Smooth muscle cell (in vitro differentiated cells): ENCODE measurements around the gene KCNAB2. TPM values are rescaled to one million over a fixed set of nuclear protein-coding genes. Genes with fewer than 3 reads are reported as not detected.

Experiments used
- DNase-seq: peaks from one replicate; lab custom pipeline; 2025; ENCODE audit not compliant: unreplicated experiment; lab: John Stamatoyannopoulos, UW
- H2AFZ ChIP-seq: fragments of 200-600 bp; sonication (generic); 2 replicates; pipeline ENCODE4 v1.6.0; 2016; ENCODE audit warnings: antibody characterized with exemption, low read depth, mild to moderate bottlenecking
- H3F3A ChIP-seq: fragments of 200-600 bp; sonication (generic); 2 replicates; pipeline ENCODE4 v1.6.0; 2017; ENCODE audit warnings: antibody characterized with exemption, low read depth
- H3K27ac ChIP-seq: fragments of 200-600 bp; sonication (generic); 2 replicates; pipeline ENCODE4 v1.5.1; 2016; ENCODE audit warnings: low read depth, mild to moderate bottlenecking
- H3K27me3 ChIP-seq: fragments of 200-600 bp; sonication (generic); 2 replicates; pipeline ENCODE4 v1.6.1; 2016; ENCODE audit warnings: low read depth, mild to moderate bottlenecking
- H3K36me3 ChIP-seq: fragments of 200-600 bp; sonication (generic); 2 replicates; pipeline ENCODE4 v1.5.1; 2016; ENCODE audit warnings: low read depth
- H3K4me1 ChIP-seq: fragments of 200-600 bp; sonication (generic); 2 replicates; pipeline ENCODE4 v1.5.1; 2016; ENCODE audit warnings: low read depth
- H3K4me2 ChIP-seq: fragments of 200-600 bp; sonication (generic); 2 replicates; pipeline ENCODE4 v1.6.0; 2016; ENCODE audit warnings: mild to moderate bottlenecking
- H3K4me3 ChIP-seq: fragments of 200-600 bp; sonication (generic); 2 replicates; pipeline ENCODE4 v1.5.1; 2016; ENCODE audit warnings: mild to moderate bottlenecking
- H3K79me2 ChIP-seq: fragments of 200-600 bp; sonication (generic); 2 replicates; pipeline ENCODE4 v1.6.0; 2016; ENCODE audit warnings: low read depth, mild to moderate bottlenecking
- H3K9ac ChIP-seq: fragments of 200-600 bp; sonication (generic); 2 replicates; pipeline ENCODE4 v1.6.0; 2016; ENCODE audit warnings: low read depth
- H3K9me3 ChIP-seq: fragments of 200-600 bp; sonication (generic); replicated peaks from 2 replicates; pipeline ENCODE4 v1.5.1; 2016; ENCODE audit warnings: low read depth
- H4K20me1 ChIP-seq: fragments of 200-600 bp; sonication (generic); 2 replicates; pipeline ENCODE4 v1.6.0; 2016; ENCODE audit warnings: low read depth
- CTCF ChIP-seq: fragments of 200-600 bp; sonication (generic); IDR thresholded peaks from 2 replicates; pipeline ENCODE4 v1.5.1; 2017; ENCODE audit warnings: borderline replicate concordance, mild to moderate bottlenecking, antibody characterized with exemption; ENCODE audit not compliant: insufficient read depth, poor library complexity, severe bottlenecking
- WGBS: methylation state at CpG from one replicate; pipeline ENCODE4 v1.1.7; 2016; ENCODE audit warnings: low lambda C conversion rate; 5-methylcytosine and 5-hydroxymethylcytosine counted together
- polyA plus RNA-seq: library from polyadenylated mRNA; unstranded; fragments of >200 nt; fragmentation: Nextera tagmentation; extraction: Ambion mirVana; gene quantifications from 2 replicates; pipeline ENCODE4 v1.2.1, GENCODE V29; 2016
- total RNA-seq: library from RNA; depleted of rRNA; stranded (reverse); fragments of >200 nt; gene quantifications from 2 replicates; pipeline ENCODE4 v1.2.3, GENCODE V29; 2014

KCNAB2 gene
- total and polyA plus RNA-seq, 2 experiments from 2014 or later: 3.6 to 3.9 TPM

- H2AFZ ChIP-seq: no peak overlapping the region
- WGBS: 89% methylated on average over 2 of the region's 2 CpGs
These were observed 62.8 kb downstream of the KCNAB2 start for GRCh38 chr1:6108476-6108875.

GRCh38 chr1:6108937-6109614, 63.4 kb downstream of the KCNAB2 start:
- Histone ChIP-seq H3K4me3 (no peak overlapping the region), H3F3A (no peaks in the 10 kb centered on the region), H3K36me3 (no peaks in the 10 kb centered on the region), H2AFZ (no peak overlapping the region), H3K4me2 (no peak overlapping the region), H3K4me1 (no peaks in the 10 kb centered on the region), H4K20me1 (no peaks in the 10 kb centered on the region), H3K27me3 (no peaks in the 10 kb centered on the region), H3K9me3 (no peaks in the 10 kb centered on the region), H3K9ac (no peak overlapping the region), H3K79me2 (no peaks in the 10 kb centered on the region), H3K27ac (no peak overlapping the region)
- 62% methylated on average over 14 of the region's 15 CpGs for WGBS
- TF ChIP-seq CTCF: peak; percentile 22
- no peak for DNase-seq

More at GRCh38 chr1:6108476-6108875, 62.8 kb downstream of the KCNAB2 start:
- Histone ChIP-seq H3K4me1 (no peaks in the 10 kb centered on the region), H3K27me3 (no peaks in the 10 kb centered on the region), H4K20me1 (no peaks in the 10 kb centered on the region), H3F3A (no peaks in the 10 kb centered on the region), H3K27ac (no peak overlapping the region), H3K9me3 (no peaks in the 10 kb centered on the region), H3K79me2 (no peaks in the 10 kb centered on the region), H3K4me3 (no peak overlapping the region), H3K4me2 (no peak overlapping the region), H3K36me3 (no peaks in the 10 kb centered on the region), H3K9ac (no peak overlapping the region)
- no peak for DNase-seq
- TF ChIP-seq CTCF: no peak

- Histone ChIP-seq H3K9me3 (no peaks in the 10 kb centered on the region), H2AFZ (no peak overlapping the region), H3K27me3 (no peaks in the 10 kb centered on the region), H3K4me1 (no peaks in the 10 kb centered on the region), H3K36me3 (no peaks in the 10 kb centered on the region), H3K79me2 (no peaks in the 10 kb centered on the region), H3K27ac (no peak overlapping the region), H3F3A (no peaks in the 10 kb centered on the region), H3K4me3 (no peak overlapping the region), H3K4me2 (no peak overlapping the region), H3K9ac (no peak overlapping the region), H4K20me1 (no peaks in the 10 kb centered on the region)
- 88% methylated on average over 19 of the region's 24 CpGs for WGBS
- TF ChIP-seq CTCF: no peak
- no peak for DNase-seq
These were observed 64.0 kb downstream of the KCNAB2 start for GRCh38 chr1:6109688-6110087.

- Histone ChIP-seq H3K4me2 (no peak overlapping the region), H3K27me3 (no peaks in the 10 kb centered on the region), H3K36me3 (no peaks in the 10 kb centered on the region), H3K27ac (no peak overlapping the region), H3K4me1 (no peaks in the 10 kb centered on the region), H3K9me3 (no peaks in the 10 kb centered on the region), H4K20me1 (no peaks in the 10 kb centered on the region), H3K79me2 (no peaks in the 10 kb centered on the region), H3F3A (no peaks in the 10 kb centered on the region), H2AFZ (no peak overlapping the region), H3K4me3 (no peak overlapping the region), H3K9ac (no peak overlapping the region)
- DNase-seq: no peak
- no peak for TF ChIP-seq CTCF
- WGBS: 89% methylated on average over 15 of the region's 15 CpGs
These were observed 64.6 kb downstream of the KCNAB2 start for GRCh38 chr1:6110326-6110725.
